GM23338 (cell line): Measurements from ENCODE around the gene ERFE. TPM values are rescaled to one million over a fixed set of nuclear protein-coding genes. Genes with fewer than 3 reads are reported as not detected.

ENCODE experiments used
- CREB1 ChIP-seq: fragments of 250-450 bp; sonication (Bioruptor Pico); IDR thresholded peaks from 2 replicates; pipeline ENCODE4 v1.5.0; 2020; ENCODE audit warnings: low read depth, mild to moderate bottlenecking, moderate library complexity
- POLR2AphosphoS5 ChIP-seq: IDR thresholded peaks from 2 replicates; pipeline ENCODE4 v1.6.1; 2016; ENCODE audit warnings: antibody characterized with exemption, low read depth
- STAT1 ChIP-seq: IDR thresholded peaks from one replicate; pipeline ENCODE4 v1.6.1; 2016; ENCODE audit warnings: antibody characterized with exemption; ENCODE audit not compliant: unreplicated experiment
- polyA plus RNA-seq: library from polyadenylated mRNA; unstranded; fragments of >200 nt; fragmentation: Nextera tagmentation; extraction: Ambion mirVana; gene quantifications from 2 replicates; pipeline ENCODE4 v1.2.1, GENCODE V29; 2016
- total RNA-seq: library from RNA; depleted of rRNA; stranded (reverse); fragments of >200 nt; shearing (Covaris generic); gene quantifications from 2 replicates; pipeline ENCODE4 v1.2.3, GENCODE V29; 2014
- TF ChIP-seq, protein P1 (sequence below): fragments of 250-450 bp; sonication (Bioruptor Pico); IDR thresholded peaks from 2 replicates; pipeline ENCODE4 v1.5.0; 2020; ENCODE audit warnings: mild to moderate bottlenecking, moderate library complexity
- TF ChIP-seq, protein P2 (sequence below): IDR thresholded peaks from one replicate; pipeline ENCODE4 v1.6.1; 2018; ENCODE audit warnings: antibody characterized with exemption; ENCODE audit not compliant: unreplicated experiment

ERFE gene
- total and polyA plus RNA-seq, 2 experiments from 2014 or later, result 1.0 to 3.3 TPM

DNA sequence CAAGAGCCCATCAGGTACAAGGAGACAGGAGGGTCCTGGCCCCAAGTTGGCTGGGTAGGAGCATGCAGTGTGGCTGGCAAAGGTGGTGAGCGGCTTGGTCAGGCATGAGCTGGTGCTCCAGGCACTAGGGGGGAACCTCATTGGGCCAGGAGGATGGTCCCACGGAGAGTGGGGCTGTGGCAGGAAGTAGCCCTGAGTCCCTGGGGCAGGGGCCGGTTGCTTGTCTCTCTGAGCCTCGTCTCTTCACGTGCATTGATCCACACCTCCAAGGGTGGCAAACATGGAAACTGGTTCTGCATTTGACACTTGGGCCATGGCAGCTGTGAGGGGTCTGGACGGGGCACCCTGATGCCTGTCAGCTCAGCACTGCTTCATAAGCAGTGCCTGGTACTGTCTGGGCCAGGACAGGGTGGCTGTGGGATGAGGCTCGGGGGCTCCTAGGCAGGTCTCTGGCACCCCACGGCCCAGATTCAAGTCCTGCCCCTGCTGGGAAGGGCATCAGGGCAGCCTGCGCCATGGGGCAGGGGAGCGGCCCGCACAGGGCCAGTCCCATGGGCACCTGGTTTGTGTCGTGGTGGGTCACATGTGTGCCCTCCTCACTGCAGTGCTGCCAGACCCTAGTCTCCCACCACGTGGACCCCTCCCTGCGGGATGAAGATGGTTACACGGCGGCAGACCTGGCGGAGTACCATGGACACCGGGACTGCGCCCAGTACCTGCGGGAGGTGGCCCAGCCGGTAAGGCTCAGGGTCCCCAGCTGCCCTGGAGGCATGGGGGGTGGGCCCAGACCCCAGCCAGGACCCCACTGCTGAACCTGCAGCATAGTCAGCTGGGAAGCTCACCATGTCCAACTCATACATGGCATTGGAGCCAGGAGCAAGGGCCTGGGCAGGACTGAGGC lies 42.2 kb upstream of the ERFE start (continued):
- TF ChIP-seq, protein P1, sequence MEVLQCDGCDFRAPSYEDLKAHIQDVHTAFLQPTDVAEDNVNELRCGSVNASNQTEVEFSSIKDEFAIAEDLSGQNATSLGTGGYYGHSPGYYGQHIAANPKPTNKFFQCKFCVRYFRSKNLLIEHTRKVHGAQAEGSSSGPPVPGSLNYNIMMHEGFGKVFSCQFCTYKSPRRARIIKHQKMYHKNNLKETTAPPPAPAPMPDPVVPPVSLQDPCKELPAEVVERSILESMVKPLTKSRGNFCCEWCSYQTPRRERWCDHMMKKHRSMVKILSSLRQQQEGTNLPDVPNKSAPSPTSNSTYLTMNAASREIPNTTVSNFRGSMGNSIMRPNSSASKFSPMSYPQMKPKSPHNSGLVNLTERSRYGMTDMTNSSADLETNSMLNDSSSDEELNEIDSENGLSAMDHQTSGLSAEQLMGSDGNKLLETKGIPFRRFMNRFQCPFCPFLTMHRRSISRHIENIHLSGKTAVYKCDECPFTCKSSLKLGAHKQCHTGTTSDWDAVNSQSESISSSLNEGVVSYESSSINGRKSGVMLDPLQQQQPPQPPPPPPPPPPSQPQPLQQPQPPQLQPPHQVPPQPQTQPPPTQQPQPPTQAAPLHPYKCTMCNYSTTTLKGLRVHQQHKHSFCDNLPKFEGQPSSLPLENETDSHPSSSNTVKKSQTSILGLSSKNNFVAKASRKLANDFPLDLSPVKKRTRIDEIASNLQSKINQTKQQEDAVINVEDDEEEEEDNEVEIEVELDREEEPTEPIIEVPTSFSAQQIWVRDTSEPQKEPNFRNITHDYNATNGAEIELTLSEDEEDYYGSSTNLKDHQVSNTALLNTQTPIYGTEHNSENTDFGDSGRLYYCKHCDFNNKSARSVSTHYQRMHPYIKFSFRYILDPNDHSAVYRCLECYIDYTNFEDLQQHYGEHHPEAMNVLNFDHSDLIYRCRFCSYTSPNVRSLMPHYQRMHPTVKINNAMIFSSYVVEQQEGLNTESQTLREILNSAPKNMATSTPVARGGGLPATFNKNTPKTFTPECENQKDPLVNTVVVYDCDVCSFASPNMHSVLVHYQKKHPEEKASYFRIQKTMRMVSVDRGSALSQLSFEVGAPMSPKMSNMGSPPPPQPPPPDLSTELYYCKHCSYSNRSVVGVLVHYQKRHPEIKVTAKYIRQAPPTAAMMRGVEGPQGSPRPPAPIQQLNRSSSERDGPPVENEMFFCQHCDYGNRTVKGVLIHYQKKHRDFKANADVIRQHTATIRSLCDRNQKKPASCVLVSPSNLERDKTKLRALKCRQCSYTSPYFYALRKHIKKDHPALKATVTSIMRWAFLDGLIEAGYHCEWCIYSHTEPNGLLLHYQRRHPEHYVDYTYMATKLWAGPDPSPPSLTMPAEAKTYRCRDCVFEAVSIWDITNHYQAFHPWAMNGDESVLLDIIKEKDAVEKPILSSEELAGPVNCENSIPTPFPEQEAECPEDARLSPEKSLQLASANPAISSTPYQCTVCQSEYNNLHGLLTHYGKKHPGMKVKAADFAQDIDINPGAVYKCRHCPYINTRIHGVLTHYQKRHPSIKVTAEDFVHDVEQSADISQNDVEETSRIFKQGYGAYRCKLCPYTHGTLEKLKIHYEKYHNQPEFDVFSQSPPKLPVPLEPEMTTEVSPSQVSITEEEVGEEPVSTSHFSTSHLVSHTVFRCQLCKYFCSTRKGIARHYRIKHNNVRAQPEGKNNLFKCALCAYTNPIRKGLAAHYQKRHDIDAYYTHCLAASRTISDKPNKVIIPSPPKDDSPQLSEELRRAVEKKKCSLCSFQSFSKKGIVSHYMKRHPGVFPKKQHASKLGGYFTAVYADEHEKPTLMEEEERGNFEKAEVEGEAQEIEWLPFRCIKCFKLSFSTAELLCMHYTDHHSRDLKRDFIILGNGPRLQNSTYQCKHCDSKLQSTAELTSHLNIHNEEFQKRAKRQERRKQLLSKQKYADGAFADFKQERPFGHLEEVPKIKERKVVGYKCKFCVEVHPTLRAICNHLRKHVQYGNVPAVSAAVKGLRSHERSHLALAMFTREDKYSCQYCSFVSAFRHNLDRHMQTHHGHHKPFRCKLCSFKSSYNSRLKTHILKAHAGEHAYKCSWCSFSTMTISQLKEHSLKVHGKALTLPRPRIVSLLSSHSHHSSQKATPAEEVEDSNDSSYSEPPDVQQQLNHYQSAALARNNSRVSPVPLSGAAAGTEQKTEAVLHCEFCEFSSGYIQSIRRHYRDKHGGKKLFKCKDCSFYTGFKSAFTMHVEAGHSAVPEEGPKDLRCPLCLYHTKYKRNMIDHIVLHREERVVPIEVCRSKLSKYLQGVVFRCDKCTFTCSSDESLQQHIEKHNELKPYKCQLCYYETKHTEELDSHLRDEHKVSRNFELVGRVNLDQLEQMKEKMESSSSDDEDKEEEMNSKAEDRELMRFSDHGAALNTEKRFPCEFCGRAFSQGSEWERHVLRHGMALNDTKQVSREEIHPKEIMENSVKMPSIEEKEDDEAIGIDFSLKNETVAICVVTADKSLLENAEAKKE (CRISPR knock-in tag), result no peak
- TF ChIP-seq, protein P2, sequence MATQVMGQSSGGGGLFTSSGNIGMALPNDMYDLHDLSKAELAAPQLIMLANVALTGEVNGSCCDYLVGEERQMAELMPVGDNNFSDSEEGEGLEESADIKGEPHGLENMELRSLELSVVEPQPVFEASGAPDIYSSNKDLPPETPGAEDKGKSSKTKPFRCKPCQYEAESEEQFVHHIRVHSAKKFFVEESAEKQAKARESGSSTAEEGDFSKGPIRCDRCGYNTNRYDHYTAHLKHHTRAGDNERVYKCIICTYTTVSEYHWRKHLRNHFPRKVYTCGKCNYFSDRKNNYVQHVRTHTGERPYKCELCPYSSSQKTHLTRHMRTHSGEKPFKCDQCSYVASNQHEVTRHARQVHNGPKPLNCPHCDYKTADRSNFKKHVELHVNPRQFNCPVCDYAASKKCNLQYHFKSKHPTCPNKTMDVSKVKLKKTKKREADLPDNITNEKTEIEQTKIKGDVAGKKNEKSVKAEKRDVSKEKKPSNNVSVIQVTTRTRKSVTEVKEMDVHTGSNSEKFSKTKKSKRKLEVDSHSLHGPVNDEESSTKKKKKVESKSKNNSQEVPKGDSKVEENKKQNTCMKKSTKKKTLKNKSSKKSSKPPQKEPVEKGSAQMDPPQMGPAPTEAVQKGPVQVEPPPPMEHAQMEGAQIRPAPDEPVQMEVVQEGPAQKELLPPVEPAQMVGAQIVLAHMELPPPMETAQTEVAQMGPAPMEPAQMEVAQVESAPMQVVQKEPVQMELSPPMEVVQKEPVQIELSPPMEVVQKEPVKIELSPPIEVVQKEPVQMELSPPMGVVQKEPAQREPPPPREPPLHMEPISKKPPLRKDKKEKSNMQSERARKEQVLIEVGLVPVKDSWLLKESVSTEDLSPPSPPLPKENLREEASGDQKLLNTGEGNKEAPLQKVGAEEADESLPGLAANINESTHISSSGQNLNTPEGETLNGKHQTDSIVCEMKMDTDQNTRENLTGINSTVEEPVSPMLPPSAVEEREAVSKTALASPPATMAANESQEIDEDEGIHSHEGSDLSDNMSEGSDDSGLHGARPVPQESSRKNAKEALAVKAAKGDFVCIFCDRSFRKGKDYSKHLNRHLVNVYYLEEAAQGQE, result no peak
- TF ChIP-seq STAT1 (no peak), POLR2AphosphoS5 (no peak), CREB1 (CRISPR knock-in tag) (no peak)
